ENCODE measurements around the gene CRIP2.

The CRIP2 gene

DNA sequence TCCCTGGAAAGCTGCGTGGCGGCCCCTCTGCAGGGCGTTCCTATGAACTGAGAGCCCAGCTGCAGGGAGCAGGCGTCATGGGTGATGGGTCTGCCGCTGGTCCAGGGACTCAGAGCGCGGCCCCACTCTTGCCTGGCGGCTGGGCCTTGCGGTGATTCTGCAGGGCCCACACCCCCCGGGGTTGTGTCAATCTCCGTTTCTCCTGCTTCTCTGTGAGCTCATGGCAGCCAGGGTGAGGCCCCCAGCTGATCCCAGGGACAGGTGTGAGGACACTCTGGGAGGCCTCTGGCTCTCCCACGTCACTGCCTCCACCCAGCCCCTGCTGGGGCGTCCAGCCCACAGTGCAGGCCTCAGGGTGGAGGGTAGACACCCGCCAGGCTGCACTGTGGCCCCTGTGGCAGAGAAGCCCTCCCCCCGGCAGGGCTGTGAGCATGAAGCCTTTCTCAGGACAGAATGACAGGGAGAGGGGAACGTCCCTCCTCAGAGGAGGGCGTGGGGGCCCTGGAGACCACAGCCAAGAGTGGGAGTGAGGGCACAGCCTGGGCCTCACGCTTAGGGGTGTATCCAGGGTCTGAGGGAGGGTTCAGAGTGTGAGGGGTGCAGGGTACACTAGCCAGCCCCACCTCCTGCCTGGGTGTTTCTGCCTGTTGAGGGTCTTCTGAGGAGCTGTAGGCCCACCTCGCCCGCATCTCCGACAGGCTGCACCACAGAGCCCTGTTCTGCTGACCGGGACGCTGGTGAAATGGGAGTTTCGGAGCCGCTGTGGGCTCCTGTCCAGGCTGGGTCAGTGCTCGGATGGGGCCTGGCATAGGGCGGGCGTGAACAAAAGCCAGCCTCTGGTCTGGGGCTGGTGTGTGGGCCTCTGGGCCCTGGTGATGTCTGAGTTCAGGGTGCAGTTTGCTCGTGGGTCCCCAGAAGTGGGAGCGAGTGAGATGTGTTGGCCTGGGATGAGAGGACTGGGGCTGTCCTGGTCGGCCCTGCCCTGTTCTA, 26.7 kb upstream of the CRIP2 start:
- H3K27ac ChIP-seq: no peak overlapping the region; the same call in 1 of the 2 replicates
- H3K4me3 ChIP-seq: no peak overlapping the region
- no peak for DNase-seq (ENCODE audit: low read depth, low spot score)
- no peaks in the 10 kb centered on the region for H3K9me3 ChIP-seq (ENCODE audit: low read depth, low read length)
- TF ChIP-seq EZH2 (IDR thresholded peaks at IDR 0.05) (no peak), FOXP2 (optimal IDR thresholded peaks at IDR 0.05; ENCODE audit: control extremely low read depth, extremely low read length, insufficient read depth) (no peak)
- H3K36me3 ChIP-seq (ENCODE audit: insufficient read depth, low read length): peaks cover 26% of the 10 kb centered on the region; the same call in 1 of the 2 replicates
- no peak overlapping the region for H3K9ac ChIP-seq (ENCODE audit: insufficient read length)

DNA sequence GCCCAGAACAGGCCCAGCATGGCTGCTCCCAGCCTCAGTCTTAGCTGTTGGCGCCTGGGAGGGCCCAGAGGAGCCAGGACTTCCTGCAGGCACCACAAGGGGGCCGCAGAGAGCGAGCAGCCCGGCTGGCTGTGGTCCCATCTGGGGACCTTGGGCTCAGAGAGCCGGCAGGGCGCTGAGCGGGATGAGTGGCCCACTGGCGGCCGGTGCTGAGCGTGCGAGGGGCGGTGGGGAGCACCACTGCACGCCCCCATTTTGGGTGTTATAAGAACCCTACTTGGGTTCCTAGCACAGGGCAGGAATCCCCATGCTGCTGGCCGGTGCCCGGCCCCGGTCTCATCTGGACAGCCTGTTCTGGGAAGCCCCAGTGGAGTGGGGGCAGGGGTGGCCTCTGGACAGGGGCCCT, 25.9 kb upstream of the CRIP2 start:
- no peak overlapping the region for H3K27ac ChIP-seq
- no peak overlapping the region for H3K9ac ChIP-seq (ENCODE audit: insufficient read length)
- H3K4me3 ChIP-seq: no peak overlapping the region
- no peaks in the 10 kb centered on the region for H3K9me3 ChIP-seq (ENCODE audit: low read depth, low read length)
- TF ChIP-seq POLR2AphosphoS5 (IDR thresholded peaks at IDR 0.05; ENCODE audit: borderline replicate concordance, low read depth, low read length) (no peak; the same call in 1 of the 2 replicates), FOXP2 (optimal IDR thresholded peaks at IDR 0.05; ENCODE audit: control extremely low read depth, extremely low read length, insufficient read depth) (no peak), EZH2 (IDR thresholded peaks at IDR 0.05) (no peak)
- no peak for DNase-seq (ENCODE audit: low read depth, low spot score)
- peaks cover 28% of the 10 kb centered on the region; the same call in 1 of the 2 replicates for H3K36me3 ChIP-seq (ENCODE audit: insufficient read depth, low read length)

DNA sequence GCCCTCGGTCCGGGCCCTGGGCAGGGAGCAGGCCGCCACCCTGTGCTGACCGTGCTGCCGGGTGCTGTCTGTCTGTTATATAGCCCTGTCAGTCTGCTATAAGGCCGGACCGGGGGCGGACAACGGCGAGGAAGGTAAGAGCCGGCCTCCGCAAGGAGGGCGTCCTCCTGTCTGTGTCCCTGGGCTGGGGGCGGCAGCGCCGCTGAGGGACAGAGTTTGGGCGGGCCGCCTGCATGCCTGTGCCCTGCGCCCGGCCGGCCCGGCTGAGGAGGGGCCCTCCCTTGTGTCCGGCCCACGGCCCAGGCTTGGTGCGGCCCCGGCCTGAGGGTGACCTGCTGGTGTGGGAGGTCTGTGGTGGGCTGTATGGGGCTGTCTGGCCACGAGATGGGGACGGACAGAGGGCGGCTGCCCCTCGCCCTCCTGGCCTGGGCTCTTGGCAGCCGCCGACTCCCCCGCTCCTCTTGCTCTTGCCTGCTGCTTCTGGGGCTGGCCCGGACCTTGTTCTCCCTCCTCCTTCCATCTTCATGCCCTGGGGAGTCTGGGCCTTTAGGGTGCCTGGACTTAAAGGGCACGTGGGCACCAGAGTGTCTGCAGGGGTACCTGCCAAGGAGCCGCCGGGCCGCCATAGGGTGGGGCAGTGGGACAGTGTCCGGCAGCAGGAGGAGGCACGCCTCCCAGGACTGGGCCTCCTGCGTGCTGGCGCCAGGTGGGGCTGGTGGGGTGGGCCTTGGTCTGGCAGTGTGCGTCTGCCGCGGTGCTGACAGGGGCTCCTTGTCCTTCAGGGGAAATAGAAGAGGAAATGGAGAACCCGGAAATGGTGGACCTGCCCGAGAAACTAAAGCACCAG, 25.1 kb upstream of the CRIP2 start:
- Histone ChIP-seq H3K36me3 (ENCODE audit: insufficient read depth, low read length) (peaks cover 36% of the 10 kb centered on the region; the same call in 1 of the 2 replicates), H3K9ac (ENCODE audit: insufficient read length) (no peak overlapping the region), H3K4me3 (no peak overlapping the region), H3K27ac (no peak overlapping the region), H3K9me3 (ENCODE audit: low read depth, low read length) (no peaks in the 10 kb centered on the region)
- DNase-seq (ENCODE audit: low read depth, low spot score): no peak
- TF ChIP-seq FOXP2 (optimal IDR thresholded peaks at IDR 0.05; ENCODE audit: control extremely low read depth, extremely low read length, insufficient read depth): no peak
- TF ChIP-seq EZH2 (IDR thresholded peaks at IDR 0.05): no peak
- no peak for TF ChIP-seq POLR2AphosphoS5 (IDR thresholded peaks at IDR 0.05; ENCODE audit: borderline replicate concordance, low read depth, low read length)

DNA sequence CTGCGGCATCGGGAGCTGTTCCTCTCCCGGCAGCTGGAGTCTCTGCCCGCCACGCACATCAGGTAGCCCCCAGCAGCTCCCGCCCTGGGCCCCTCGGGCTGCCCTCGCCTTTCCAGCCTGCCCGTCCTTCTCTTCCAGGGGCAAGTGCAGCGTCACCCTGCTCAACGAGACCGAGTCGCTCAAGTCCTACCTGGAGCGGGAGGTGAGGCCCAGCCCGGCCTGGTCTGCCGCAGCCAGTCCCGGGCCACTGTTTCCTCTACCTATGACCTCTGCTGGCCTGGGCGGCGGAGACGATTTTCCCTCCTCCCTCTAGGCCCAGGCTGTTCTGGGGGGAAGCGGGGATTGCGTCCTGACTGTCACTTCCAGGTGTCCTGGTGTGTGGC, 24.5 kb upstream of the CRIP2 start:
- no peak for DNase-seq (ENCODE audit: low read depth, low spot score)
- Histone ChIP-seq H3K36me3 (ENCODE audit: insufficient read depth, low read length) (peaks cover 39% of the 10 kb centered on the region; the same call in 1 of the 2 replicates), H3K27ac (no peak overlapping the region), H3K4me3 (no peak overlapping the region), H3K9me3 (ENCODE audit: low read depth, low read length) (no peaks in the 10 kb centered on the region), H3K9ac (ENCODE audit: insufficient read length) (no peak overlapping the region)
- TF ChIP-seq POLR2AphosphoS5 (IDR thresholded peaks at IDR 0.05; ENCODE audit: borderline replicate concordance, low read depth, low read length) (no peak), EZH2 (IDR thresholded peaks at IDR 0.05) (no peak), FOXP2 (optimal IDR thresholded peaks at IDR 0.05; ENCODE audit: control extremely low read depth, extremely low read length, insufficient read depth) (no peak)

DNA sequence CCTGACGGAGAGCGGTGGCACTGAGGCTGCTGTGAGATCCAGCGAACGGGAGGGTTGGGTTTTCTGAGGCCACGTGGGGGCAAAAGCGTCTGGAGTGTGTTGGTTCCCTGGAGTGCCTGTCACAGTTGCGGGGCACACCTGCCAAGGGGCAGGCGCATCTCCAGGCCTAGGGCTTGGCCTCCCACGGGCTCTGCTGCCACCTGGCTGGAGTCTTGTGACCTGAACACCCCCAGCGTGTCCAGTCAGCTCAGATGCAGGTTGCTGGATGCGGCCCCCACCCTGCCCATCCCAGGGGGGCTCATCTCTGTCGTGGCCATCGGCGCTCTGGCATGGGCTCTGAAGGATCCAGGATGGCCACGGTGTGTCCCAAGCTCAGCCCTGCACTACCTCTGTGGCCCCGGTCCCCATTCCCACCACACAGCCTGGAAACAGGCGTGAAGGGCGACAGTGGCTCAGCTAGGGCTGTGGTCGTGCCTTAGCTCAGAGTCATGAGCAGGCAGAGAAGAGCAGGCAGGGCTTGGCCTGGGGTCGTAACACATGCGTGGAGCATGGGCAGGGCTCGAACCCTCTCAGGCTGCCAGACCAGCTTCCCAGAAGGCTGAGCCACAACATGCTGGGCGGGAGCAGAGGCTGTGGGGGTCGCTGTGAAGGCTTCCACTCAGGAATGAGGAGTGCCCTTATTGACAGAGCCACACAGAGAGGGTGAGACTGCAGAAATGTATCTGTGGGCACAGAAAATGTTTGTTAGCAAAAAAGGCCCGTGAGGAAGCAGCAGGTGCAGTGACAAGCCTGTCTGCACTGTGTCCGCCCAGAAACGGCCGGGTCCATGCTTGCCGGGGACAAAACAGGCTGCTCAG, 23.5 kb upstream of the CRIP2 start:
- no peak for TF ChIP-seq FOXP2 (optimal IDR thresholded peaks at IDR 0.05; ENCODE audit: control extremely low read depth, extremely low read length, insufficient read depth)
- TF ChIP-seq EZH2 (IDR thresholded peaks at IDR 0.05): no peak
- TF ChIP-seq POLR2AphosphoS5 (IDR thresholded peaks at IDR 0.05; ENCODE audit: borderline replicate concordance, low read depth, low read length): no peak
- Histone ChIP-seq H3K9ac (ENCODE audit: insufficient read length) (no peak overlapping the region), H3K36me3 (ENCODE audit: insufficient read depth, low read length) (peaks cover 46% of the 10 kb centered on the region; the same call in 1 of the 2 replicates), H3K27ac (no peak overlapping the region), H3K9me3 (ENCODE audit: low read depth, low read length) (no peaks in the 10 kb centered on the region), H3K4me3 (no peak overlapping the region)
- DNase-seq (ENCODE audit: low read depth, low spot score): no peak

DNA sequence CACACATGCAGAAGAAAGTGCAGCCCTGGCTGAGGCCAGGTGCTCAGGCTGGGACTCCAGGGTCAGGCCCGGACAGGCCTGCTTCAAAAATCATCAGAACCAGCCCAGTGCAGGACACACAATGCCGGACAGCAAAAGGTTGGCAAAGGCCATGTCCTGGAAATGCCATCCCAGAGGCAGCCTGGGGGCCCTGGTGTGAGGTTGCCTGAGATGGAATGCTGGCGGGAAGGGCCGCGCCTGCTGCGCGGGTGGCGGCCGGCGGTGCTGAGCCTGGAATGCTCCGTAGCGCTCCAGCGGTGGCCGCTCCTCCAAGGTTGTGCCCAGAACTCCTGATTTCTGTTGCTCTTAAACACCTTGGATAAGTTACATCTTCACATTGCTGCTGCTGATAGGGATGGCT, 21.7 kb upstream of the CRIP2 start:
- TF ChIP-seq POLR2AphosphoS5 (IDR thresholded peaks at IDR 0.05; ENCODE audit: borderline replicate concordance, low read depth, low read length): no peak
- Histone ChIP-seq H3K9me3 (ENCODE audit: low read depth, low read length) (no peaks in the 10 kb centered on the region), H3K36me3 (ENCODE audit: insufficient read depth, low read length) (peaks cover 59% of the 10 kb centered on the region; the same call in 1 of the 2 replicates), H3K9ac (ENCODE audit: insufficient read length) (no peak overlapping the region), H3K27ac (no peak overlapping the region), H3K4me3 (no peak overlapping the region)
- no peak for DNase-seq (ENCODE audit: low read depth, low spot score)

DNA sequence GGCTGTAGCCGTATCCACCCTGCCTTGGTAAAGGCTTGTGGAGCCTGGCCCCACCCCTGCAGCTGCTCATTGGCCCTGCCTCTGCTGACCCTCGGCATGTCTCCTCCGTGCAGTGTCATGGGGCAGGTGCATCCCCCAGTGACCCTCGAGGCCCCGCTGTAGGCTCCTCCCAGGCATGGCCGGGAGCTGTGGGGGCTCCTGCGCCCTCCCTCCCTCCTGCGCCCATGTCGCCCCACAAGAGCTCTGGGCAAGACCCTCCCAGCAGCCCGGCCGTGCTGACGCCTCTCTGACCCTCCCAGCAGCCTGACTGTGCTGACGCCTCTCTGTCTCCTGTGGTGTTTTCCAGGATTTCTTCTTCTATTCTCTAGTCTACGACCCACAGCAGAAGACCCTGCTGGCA, 20.8 kb upstream of the CRIP2 start:
- TF ChIP-seq POLR2AphosphoS5 (IDR thresholded peaks at IDR 0.05; ENCODE audit: borderline replicate concordance, low read depth, low read length) (no peak), FOXP2 (optimal IDR thresholded peaks at IDR 0.05; ENCODE audit: control extremely low read depth, extremely low read length, insufficient read depth) (no peak), EZH2 (IDR thresholded peaks at IDR 0.05) (no peak)
- Histone ChIP-seq H3K27ac (no peak overlapping the region), H3K9ac (ENCODE audit: insufficient read length) (no peak overlapping the region), H3K4me3 (no peak overlapping the region), H3K36me3 (ENCODE audit: insufficient read depth, low read length) (peaks cover 59% of the 10 kb centered on the region; the same call in 1 of the 2 replicates), H3K9me3 (ENCODE audit: low read depth, low read length) (no peaks in the 10 kb centered on the region)
- DNase-seq (ENCODE audit: low read depth, low spot score): no peak
